Measurements from ENCODE around the gene CTAGE1. TPM values are rescaled to one million over a fixed set of nuclear protein-coding genes. Genes with fewer than 3 reads are reported as not detected.

The CTAGE1 gene
- total RNA-seq, 4 donors from 2014 or later, result not detected

DNA sequence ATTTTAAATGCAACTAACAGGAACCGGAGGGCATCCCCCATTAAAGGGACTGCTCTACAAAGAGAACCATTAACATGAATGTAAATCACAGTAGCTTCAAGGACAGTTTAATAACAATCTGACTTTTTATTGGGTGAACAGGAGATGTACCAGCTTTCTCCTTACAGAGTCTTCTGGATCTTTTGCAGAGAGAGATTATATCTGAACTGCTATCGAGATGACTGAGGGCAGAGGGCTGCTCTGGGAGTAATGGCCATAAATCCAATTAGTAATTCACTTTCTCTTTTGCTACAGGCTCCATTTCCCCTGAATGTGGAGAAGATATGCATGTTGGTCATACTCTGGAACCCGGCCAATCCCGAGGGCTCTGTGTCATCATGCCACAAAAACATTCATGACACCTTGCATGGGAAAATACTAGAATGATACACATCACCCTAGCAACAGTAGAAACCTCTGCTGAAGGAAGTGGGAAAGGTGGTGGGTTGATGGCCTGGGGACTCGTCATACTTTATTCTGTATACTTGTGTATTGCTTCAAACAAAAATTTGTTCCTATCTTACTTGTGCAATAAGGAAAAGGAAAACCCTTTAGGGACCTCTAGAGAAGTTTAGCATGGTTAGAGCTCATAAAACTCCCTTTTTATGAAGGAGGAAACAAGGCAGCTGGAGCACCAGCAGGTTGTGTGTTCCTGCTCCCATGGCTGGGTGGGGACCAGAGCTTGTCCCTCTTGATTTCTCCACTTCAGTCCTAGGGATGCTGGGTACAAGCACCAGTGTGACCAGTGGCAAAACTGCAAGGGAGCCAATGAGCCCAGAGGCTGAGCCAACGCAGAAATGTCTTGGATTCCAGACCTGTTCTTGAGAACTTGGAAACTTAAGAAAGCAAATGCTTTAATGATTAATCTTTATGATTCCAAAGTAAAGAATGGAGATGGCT, 26.0 kb downstream of the CTAGE1 start:
- H3K9me3 ChIP-seq, result no peaks in the 10 kb centered on the region
- H3K27me3 ChIP-seq, result no peaks in the 10 kb centered on the region
- no peak for DNase-seq (ENCODE audit: extremely low spot score)
- TF ChIP-seq, protein P1, sequence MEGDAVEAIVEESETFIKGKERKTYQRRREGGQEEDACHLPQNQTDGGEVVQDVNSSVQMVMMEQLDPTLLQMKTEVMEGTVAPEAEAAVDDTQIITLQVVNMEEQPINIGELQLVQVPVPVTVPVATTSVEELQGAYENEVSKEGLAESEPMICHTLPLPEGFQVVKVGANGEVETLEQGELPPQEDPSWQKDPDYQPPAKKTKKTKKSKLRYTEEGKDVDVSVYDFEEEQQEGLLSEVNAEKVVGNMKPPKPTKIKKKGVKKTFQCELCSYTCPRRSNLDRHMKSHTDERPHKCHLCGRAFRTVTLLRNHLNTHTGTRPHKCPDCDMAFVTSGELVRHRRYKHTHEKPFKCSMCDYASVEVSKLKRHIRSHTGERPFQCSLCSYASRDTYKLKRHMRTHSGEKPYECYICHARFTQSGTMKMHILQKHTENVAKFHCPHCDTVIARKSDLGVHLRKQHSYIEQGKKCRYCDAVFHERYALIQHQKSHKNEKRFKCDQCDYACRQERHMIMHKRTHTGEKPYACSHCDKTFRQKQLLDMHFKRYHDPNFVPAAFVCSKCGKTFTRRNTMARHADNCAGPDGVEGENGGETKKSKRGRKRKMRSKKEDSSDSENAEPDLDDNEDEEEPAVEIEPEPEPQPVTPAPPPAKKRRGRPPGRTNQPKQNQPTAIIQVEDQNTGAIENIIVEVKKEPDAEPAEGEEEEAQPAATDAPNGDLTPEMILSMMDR (IDR thresholded peaks at IDR 0.05), result no peak
- no peak for TF ChIP-seq EP300 (IDR thresholded peaks at IDR 0.05)
- TF ChIP-seq POLR2AphosphoS5 (IDR thresholded peaks at IDR 0.05), result no peak
- TF ChIP-seq POLR2A (IDR thresholded peaks at IDR 0.05; ENCODE audit: low read depth), result no peak
- intact Hi-C loops (cut with DNase I), result no loop called here
- no peak overlapping the region for H3K27ac ChIP-seq (replicated peaks in 1 of 4)
- H3K36me3 ChIP-seq, result no peaks in the 10 kb centered on the region
- no peak overlapping the region for H3K4me3 ChIP-seq
- WGBS, result 62% methylated on average over 6 of the region's 6 CpGs
- peaks cover 0 to 12% (median 0%) of the 10 kb centered on the region in 4 donors for H3K4me1 ChIP-seq

DNA sequence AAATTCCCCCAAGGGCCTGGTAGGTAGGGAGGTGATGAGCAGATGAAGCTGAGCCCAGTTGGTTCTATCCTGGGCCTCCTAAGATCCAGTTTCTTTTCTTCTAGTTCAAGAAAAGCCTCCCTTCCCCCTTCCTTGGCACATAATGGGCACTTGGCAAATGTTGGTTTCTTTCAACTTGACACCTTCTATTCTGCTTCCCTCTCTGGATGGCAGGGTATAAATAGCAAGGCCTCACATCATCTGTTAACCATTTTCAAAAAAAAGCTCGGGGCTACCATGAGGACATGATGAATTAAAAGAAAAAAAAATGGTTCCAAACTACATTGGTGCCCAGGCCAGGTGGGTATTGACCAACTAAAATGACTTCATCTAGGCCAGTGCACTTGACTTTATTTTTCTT, 29.9 kb downstream of the CTAGE1 start:
- no peaks in the 10 kb centered on the region for H3K27me3 ChIP-seq
- H3K9me3 ChIP-seq, result no peaks in the 10 kb centered on the region
- TF ChIP-seq, protein P1 (IDR thresholded peaks at IDR 0.05), result no peak
- TF ChIP-seq EP300 (IDR thresholded peaks at IDR 0.05), result no peak
- TF ChIP-seq POLR2AphosphoS5 (IDR thresholded peaks at IDR 0.05), result no peak
- TF ChIP-seq POLR2A (IDR thresholded peaks at IDR 0.05; ENCODE audit: low read depth), result no peak
- no peak overlapping the region for H3K4me3 ChIP-seq
- no peak overlapping the region for H3K27ac ChIP-seq (replicated peaks in 1 of 4)
- H3K4me1 ChIP-seq, result peaks cover 0 to 12% (median 0%) of the 10 kb centered on the region in 4 donors
- H3K36me3 ChIP-seq, result no peaks in the 10 kb centered on the region
- WGBS, result 65% methylated on average over 1 of the region's 1 CpG
- no peak for DNase-seq (ENCODE audit: extremely low spot score)
- intact Hi-C loops (cut with DNase I), result no loop called here

DNA sequence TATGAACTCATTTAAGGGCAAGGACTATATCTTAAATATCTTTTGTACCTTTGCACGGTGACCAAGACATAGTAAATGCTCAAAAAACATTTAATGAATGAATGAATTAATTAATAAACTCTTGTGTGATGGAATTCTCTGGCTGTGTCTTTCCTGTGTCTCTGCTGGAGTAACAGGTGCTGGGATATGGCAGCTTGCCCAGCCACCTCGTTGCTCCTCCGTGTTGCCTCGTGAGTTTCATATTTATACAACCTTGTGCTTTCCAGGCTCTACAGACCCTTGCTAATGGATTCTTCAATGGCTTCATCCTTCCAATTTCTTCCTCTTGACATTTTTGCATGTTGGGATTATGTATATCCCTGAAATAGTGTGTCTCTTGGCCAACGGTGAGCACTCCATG, 30.4 kb downstream of the CTAGE1 start:
- no peak overlapping the region for H3K4me3 ChIP-seq
- no peaks in the 10 kb centered on the region for H3K9me3 ChIP-seq
- peaks cover 0 to 12% (median 0%) of the 10 kb centered on the region in 4 donors for H3K4me1 ChIP-seq
- DNase-seq (ENCODE audit: extremely low spot score), result no peak
- TF ChIP-seq EP300 (IDR thresholded peaks at IDR 0.05) (no peak), POLR2AphosphoS5 (IDR thresholded peaks at IDR 0.05) (no peak), POLR2A (IDR thresholded peaks at IDR 0.05; ENCODE audit: low read depth) (no peak)
- TF ChIP-seq, protein P1 (IDR thresholded peaks at IDR 0.05), result no peak
- WGBS, result 76% methylated on average over 5 of the region's 5 CpGs
- no peaks in the 10 kb centered on the region for H3K27me3 ChIP-seq
- no peak overlapping the region for H3K27ac ChIP-seq (replicated peaks in 1 of 4)
- H3K36me3 ChIP-seq, result no peaks in the 10 kb centered on the region
- intact Hi-C loops (cut with DNase I), result no loop called here

DNA sequence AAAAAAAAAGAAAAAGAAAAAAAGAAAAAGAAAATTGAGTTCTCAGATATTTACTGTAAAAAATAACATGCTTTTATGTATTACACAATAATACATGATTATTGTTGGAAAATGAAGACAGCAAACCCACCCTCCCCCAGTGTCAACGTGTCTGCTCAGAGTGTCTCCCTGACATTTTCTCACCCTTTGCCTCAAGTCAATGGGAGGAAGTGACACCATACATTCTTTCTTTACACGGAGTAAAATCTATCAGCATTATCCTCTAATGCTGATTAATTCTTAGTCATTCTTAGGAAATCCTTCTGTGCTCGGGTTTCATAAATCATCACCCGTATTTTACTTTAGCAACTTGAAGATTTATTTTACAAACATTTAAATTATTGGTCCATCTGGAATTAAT, 32.0 kb downstream of the CTAGE1 start:
- H3K36me3 ChIP-seq, result no peaks in the 10 kb centered on the region
- H3K27ac ChIP-seq (replicated peaks in 1 of 4), result no peak overlapping the region
- H3K9me3 ChIP-seq, result no peaks in the 10 kb centered on the region
- no peak for DNase-seq (ENCODE audit: extremely low spot score)
- H3K27me3 ChIP-seq, result no peaks in the 10 kb centered on the region
- TF ChIP-seq POLR2A (IDR thresholded peaks at IDR 0.05; ENCODE audit: low read depth), result no peak
- TF ChIP-seq, protein P1 (IDR thresholded peaks at IDR 0.05), result no peak
- no peak for TF ChIP-seq EP300 (IDR thresholded peaks at IDR 0.05)
- no peak for TF ChIP-seq POLR2AphosphoS5 (IDR thresholded peaks at IDR 0.05)
- intact Hi-C loops (cut with DNase I), result no loop called here
- WGBS, result 43% methylated on average over 4 of the region's 4 CpGs
- H3K4me3 ChIP-seq, result no peak overlapping the region
- peaks cover 0 to 9% (median 0%) of the 10 kb centered on the region in 4 donors for H3K4me1 ChIP-seq

All from esophagus muscularis mucosa (tissue), 4 donors.